Stimulated activated CD4-positive, alpha-beta T cell treated with anti-CD3 and anti-CD28 coated beads, Interleukin-1b, Interleukin-23, amount 100 ng/mL, for 24 hours (primary cell): Measurements from ENCODE around the gene KLRC2.
"Not testable (repeated sequence)": the region's sequence is repeated elsewhere in the genome, so short reads cannot be mapped to it uniquely, and the experiment has no call there.

Source experiments
- DNase-seq, 4 experiments: peaks; one replicate each; pipeline ENCODE4 v3.0.0-alpha.2; 2020; ENCODE audit warnings: low read depth in 4 of 4, low spot score in 1 of 4

The KLRC2 gene

GRCh38 chr12:10435816-10436215 lies at the start of gene KLRC2:
Gene KLRC2, minus strand, starts transcription at chr12:10436010. Its CDS starts 24 bp downstream, at chr12:10435986.
- DNase-seq, result not testable (repeated sequence)

GRCh38 chr12:10481901-10482300 lies 46.1 kb upstream of the KLRC2 start:
- DNase-seq, result not testable (repeated sequence)

DNA sequence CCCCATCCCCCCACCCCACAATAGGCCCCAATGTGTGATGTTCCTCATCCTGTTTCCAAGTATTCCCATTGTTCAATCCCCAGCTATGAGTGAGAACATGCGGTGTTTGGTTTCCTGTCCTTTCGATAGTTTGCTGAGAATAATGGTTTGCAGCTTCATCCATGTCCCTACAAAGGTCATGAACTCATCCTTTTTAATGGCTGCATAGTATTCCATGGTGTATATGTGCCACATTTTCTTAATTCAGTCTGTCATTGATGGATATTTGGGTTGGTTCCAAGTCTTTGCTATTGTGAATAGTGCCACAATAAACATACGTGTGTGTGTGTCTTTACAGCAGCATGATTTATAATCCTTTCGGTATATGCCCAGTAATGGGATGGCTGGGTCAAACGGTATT lies 37.0 kb upstream of the KLRC2 start:
- not testable (repeated sequence) for DNase-seq

DNA sequence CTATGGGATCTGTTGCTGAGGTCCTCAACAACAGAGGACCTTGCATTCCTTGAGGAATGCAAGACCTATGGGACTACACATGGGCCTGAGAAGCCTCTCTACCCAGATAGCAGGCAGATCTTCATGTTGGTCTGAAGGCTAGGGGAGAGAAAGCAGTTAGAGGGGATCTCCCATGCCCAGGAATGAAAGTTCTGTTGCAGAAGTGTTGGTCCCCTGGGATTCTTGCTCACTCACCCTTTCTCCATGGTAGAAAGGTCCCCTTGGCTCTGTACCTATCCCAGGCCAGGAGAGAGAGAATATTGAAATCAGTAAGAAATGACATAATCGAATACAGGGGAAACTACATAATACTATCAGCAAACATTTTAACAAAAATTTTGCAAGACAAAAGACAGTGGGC lies 33.9 kb upstream of the KLRC2 start:
- no peak for DNase-seq

- DNase-seq, result no peak
These were observed 30.5 kb upstream of the KLRC2 start for GRCh38 chr12:10466311-10466710.

DNA sequence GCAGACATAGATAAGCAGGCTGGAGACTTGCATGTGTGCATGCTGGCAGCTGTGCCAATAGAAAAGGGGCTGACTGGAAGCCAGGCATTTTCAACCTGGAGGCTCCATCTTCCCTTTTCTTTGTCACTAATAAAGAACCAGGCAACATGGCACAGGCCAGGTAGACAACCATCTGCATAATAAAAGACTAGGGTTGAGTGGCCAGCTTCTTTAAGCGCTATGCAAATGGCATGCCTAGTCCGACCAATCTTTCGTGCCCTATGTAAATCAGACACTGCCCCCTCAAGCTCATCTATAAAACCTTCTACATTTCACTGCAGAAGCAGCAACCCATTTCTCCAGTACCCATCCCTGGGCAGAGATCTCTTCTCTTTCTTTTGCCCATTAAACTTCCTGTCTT lies 21.9 kb upstream of the KLRC2 start:
- no peak for DNase-seq

DNA sequence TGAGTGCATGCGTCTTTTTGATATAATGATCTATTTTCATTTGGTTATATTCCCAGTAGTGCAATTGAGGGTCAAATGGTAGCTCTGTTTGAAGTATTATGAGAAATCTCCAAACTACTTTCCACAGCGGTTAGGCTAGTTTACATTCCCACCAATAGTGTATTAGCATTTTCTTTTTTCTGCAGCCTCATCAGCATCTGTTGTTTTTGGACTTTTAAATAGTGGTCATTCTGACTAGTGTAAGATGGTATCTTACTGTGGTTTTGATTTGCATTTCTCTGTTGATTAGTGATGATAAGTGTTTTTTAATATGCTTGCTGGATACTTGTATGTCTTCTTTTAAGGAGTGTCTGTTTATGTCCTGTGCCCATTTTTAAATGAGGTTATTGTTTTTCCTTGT lies 21.0 kb upstream of the KLRC2 start:
- DNase-seq, result no peak

DNA sequence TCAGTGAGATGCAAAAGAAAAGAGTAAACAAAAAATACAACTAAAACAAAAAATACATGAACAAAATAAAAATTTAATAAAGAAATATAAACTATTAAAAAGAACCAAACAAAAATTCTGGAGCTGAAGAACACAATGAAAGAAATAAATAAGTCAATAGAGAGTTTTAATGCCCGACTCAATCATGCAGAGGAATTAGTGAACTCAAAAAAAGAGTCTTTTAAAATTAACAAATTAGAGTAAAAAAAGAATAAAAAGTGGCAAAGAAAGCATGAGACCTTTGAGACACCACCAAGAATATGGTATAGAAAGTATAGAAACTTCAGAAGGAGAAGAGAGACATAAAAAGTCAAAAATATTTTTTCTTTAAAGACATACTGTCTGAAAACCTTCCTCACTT lies 20.0 kb upstream of the KLRC2 start:
- DNase-seq, result no peak

GRCh38 chr12:10454531-10454930 lies 18.7 kb upstream of the KLRC2 start:
- DNase-seq, result no peak

DNA sequence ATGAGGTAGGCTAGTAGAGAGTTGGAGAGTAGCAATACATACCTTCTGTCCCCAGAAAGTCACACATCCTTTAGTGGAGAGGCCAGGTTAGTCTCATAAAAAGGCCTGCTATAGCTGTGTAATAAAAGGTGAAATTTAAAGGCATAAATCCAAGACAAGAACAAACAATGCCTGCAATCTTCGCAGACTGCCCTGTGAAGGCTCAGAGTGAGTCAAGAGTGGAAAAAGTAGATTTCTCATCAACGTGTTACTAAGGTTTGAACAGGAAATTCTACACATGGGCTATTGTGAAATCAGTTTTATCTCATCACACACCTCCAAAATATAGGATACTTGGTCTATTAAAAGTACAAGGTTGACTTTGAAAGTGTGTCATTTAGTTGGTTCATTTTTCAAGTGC lies 17.3 kb upstream of the KLRC2 start, which contains the start of gene KLRC1:
KLRC1 (minus strand) TSS at position 222 of the 400 bp plus-strand sequence. CDS start 2,221 bp downstream, outside the sequence.
- DNase-seq, result no peak

- DNase-seq, result no peak
These were observed 12.4 kb upstream of the KLRC2 start for GRCh38 chr12:10448236-10448635.

DNA sequence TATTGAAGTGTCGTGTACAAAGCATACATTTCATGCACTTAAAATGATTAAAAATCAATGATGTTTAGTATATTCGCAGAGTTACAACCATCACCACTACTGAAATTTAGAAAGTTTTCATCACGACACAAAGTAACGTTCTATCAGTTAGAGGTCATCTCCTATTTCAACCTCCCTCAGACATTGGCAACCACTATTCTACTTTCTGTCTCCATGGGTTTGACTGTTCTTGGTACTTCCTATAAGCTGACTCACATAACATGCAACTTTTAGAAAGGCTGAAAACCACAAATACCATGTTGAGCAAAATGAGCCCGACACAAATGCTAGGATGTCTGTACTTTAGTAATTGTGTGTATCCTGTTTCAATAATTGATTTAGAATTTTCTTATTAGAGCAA lies 10.2 kb upstream of the KLRC2 start:
- not testable (repeated sequence) for DNase-seq

DNA sequence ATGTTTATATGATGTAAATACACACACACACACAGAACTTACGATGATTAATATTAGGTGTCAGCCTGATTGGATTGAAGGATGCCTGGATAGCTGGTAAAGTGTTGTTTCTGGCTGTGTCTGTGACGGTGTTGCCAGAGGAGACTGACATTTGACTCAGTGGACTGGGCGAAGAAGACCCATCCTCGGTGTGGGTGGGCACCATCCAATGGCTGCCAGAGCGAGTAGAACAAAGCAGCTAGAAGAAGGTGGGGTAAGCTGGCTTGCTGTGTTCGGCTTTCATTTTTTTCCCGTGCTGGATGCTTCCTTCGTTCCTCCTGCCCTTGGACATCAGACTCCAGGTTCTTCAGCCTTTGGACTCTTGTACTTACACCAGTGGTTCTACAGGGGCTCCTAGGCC lies 5.3 kb upstream of the KLRC2 start:
- not testable (repeated sequence) for DNase-seq

- not testable (repeated sequence) for DNase-seq
These were observed 3.9 kb upstream of the KLRC2 start for GRCh38 chr12:10439608-10440274.

DNA sequence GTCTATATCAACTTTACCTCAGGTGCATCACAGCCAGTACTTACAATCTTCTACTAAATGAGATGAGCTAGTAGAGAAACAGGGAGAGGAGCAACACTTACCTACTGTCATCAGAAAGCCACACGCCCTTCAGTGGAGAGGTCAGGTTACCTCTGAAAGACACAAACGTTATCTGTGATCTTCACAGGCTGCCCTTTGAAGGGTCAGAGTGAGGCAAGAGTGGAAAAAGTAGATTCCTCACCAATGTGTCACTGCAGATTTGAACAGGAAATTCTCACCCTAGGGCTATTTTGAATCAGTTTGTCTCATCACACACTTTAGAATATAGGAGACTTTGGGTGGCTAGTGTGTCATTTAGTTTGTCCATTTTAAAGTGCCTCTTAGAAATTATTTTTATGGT lies 1.8 kb upstream of the KLRC2 start:
- not testable (repeated sequence) for DNase-seq

- DNase-seq, result not testable (repeated sequence)
These were observed 5.2 kb downstream of the KLRC2 start for GRCh38 chr12:10430623-10431022.

- DNase-seq, result not testable (repeated sequence)
These were observed 9.9 kb downstream of the KLRC2 start for GRCh38 chr12:10425938-10426337.

DNA sequence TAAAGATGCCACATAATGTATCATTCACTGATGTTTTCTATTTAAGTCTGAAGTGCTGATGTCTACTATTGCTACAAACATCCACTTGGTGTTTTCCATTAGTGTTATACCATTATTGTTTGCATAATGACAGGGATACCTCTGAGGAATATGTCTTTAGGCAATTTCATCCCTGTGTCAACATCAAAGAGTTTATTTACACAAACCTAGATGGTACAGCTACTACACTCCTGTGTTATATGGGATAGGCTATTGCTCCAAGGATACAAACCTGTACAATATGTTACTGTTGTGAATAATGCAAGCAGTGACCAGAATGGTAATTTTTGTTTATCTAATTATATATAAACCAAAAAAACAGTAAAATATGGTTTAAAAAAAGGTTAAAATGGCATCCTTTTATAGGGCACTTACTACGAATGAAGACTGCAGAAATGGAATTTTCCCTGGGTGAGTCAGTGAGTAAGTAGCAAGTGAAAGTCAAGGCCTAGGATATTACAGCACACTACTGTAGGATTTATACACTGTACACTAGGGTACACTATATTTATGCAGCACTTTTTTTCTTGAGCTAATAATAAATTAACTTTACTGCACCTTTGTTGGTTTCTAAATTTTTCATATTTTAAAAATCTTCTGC lies 11.4 kb downstream of the KLRC2 start:
- DNase-seq, result not testable (repeated sequence)

- not testable (repeated sequence) for DNase-seq
These were observed 13.7 kb downstream of the KLRC2 start for GRCh38 chr12:10422159-10422558.

- not testable (repeated sequence) for DNase-seq
These were observed 15.5 kb downstream of the KLRC2 start, which contains the start of gene KLRC3 for GRCh38 chr12:10420334-10420733. Gene KLRC3, minus strand, starts transcription at chr12:10420595. Its CDS starts 45 bp downstream, at chr12:10420550.

- no peak for DNase-seq
These were observed 26.4 kb downstream of the KLRC2 start, which contains the start of gene KLRC4 for GRCh38 chr12:10409392-10409791. Gene KLRC4, minus strand, starts transcription at chr12:10409757. Its CDS starts 182 bp downstream, at chr12:10409575.

- DNase-seq, result no peak
These were observed 27.0 kb downstream of the KLRC2 start for GRCh38 chr12:10408842-10409241.
